Measurements from ENCODE around the gene PARL. TPM values are rescaled to one million over a fixed set of nuclear protein-coding genes. Genes with fewer than 3 reads are reported as not detected.

Gene PARL
- total and polyA plus RNA-seq, 2 of the 13 experiments (the other 11 are each of a cell fraction or from before 2014, with no cell fraction given), result 46.3 to 58.6 TPM

DNA sequence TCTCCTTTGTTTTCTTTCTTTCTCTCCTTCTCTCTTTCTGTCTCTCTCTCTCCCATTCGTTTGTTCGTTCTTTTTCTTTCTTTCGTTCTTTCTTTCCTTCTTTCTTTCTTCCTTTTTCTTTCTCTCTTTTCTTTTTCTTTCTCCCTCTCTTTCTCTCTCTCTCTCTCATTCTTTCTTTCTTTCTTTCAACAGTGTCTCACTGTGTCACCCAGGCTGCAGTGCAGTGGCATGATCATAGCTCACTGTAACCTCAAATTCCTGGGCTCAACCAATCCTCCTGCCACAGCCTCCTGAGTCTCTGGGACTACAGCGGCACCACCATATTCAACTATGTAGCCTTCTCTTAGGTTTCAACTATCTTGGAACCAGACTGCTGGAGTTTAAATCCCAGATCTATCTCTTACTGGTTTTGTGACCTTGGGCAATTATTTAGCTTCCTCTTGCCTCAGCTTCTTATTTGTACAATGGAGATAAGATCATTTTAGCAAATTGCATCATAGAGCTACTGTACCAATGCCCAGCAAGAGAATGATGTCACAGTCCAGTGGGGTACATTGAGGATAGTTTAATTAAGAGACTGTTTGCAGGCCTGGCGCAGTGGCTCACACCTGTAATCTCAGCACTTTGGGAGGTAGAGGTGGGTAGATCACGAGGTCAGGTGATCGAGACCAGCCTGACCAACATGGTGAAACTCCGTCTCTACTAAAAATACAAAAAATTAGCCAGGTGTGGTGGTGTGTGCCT is 27.3 kb upstream of the PARL start (continued):
- no peak for TF ChIP-seq ZNF569 (CRISPR knock-in tag; IDR thresholded peaks at IDR 0.05; ENCODE audit: borderline replicate concordance)
- no peak for TF ChIP-seq POLR2AphosphoS5 (IDR thresholded peaks at IDR 0.05; ENCODE audit: low read depth, low read length)
- TF ChIP-seq CREB1 (IDR thresholded peaks at IDR 0.05), result peak; percentile 60; the same call in 1 of the 2 replicates
- TF ChIP-seq CREB1 (CRISPR knock-in tag; IDR thresholded peaks at IDR 0.05), result peak; percentile 85
- TF ChIP-seq IRF2 (CRISPR knock-in tag; IDR thresholded peaks at IDR 0.05), result peak; percentile 40; the same call in 1 of the 2 replicates
- no peak for TF ChIP-seq MIER3 (CRISPR knock-in tag; IDR thresholded peaks at IDR 0.05; ENCODE audit: borderline replicate concordance)
- TF ChIP-seq AHDC1 (CRISPR knock-in tag; IDR thresholded peaks at IDR 0.05; ENCODE audit: borderline replicate concordance), result peak; percentile 65; the same call in 1 of the 2 replicates
- no peak for TF ChIP-seq ZNF7 (CRISPR knock-in tag; IDR thresholded peaks at IDR 0.05)
- TF ChIP-seq, protein P1, sequence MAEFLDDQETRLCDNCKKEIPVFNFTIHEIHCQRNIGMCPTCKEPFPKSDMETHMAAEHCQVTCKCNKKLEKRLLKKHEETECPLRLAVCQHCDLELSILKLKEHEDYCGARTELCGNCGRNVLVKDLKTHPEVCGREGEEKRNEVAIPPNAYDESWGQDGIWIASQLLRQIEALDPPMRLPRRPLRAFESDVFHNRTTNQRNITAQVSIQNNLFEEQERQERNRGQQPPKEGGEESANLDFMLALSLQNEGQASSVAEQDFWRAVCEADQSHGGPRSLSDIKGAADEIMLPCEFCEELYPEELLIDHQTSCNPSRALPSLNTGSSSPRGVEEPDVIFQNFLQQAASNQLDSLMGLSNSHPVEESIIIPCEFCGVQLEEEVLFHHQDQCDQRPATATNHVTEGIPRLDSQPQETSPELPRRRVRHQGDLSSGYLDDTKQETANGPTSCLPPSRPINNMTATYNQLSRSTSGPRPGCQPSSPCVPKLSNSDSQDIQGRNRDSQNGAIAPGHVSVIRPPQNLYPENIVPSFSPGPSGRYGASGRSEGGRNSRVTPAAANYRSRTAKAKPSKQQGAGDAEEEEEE (CRISPR knock-in tag; IDR thresholded peaks at IDR 0.05; ENCODE audit: borderline replicate concordance), result no peak
- no peak; the same call in none of the 2 replicates for TF ChIP-seq HDAC1 (CRISPR knock-in tag; IDR thresholded peaks at IDR 0.05)
- no peak for TF ChIP-seq SRSF1 (optimal IDR thresholded peaks at IDR 0.05; ENCODE audit: low read depth, low read length)
- no peak for TF ChIP-seq POLR2AphosphoS2 (IDR thresholded peaks at IDR 0.05; ENCODE audit: low read depth, low read length)
- TF ChIP-seq ZNF251 (CRISPR knock-in tag; IDR thresholded peaks at IDR 0.05), result no peak
- TF ChIP-seq ZNF563 (CRISPR knock-in tag; IDR thresholded peaks at IDR 0.05), result no peak
- no peak for TF ChIP-seq NKX3-1 (CRISPR knock-in tag; IDR thresholded peaks at IDR 0.05)
- no peak for TF ChIP-seq ATM (IDR thresholded peaks at IDR 0.05; ENCODE audit: borderline replicate concordance)
- no peak for TF ChIP-seq NFE2L2 (IDR thresholded peaks at IDR 0.05; ENCODE audit: low read length)
- TF ChIP-seq STAG1 (CRISPR knock-in tag; IDR thresholded peaks at IDR 0.05), result no peak
- no peak for TF ChIP-seq ZSCAN30 (CRISPR knock-in tag; IDR thresholded peaks at IDR 0.05)
- TF ChIP-seq ZBTB46 (CRISPR knock-in tag; IDR thresholded peaks at IDR 0.05; ENCODE audit: borderline replicate concordance), result no peak
- TF ChIP-seq YEATS2 (CRISPR knock-in tag; IDR thresholded peaks at IDR 0.05; ENCODE audit: borderline replicate concordance), result peak; percentile 52; the same call in 1 of the 2 replicates
- TF ChIP-seq SIN3A (IDR thresholded peaks at IDR 0.05; ENCODE audit: borderline replicate concordance, low read depth, low read length), result no peak
- no peak for TF ChIP-seq ZNF382 (CRISPR knock-in tag; IDR thresholded peaks at IDR 0.05; ENCODE audit: borderline replicate concordance)

Measured in HepG2 (cell line).